ENCODE results near the gene PACSIN3. TPM values are rescaled to one million over a fixed set of nuclear protein-coding genes. Genes with fewer than 3 reads are reported as not detected.
"Not testable (repeated sequence)": the region's sequence is repeated elsewhere in the genome, so short reads cannot be mapped to it uniquely, and the experiment has no call there.

PACSIN3 gene
- 12.9 and 17.9 TPM in 2 replicates for total RNA-seq

DNA sequence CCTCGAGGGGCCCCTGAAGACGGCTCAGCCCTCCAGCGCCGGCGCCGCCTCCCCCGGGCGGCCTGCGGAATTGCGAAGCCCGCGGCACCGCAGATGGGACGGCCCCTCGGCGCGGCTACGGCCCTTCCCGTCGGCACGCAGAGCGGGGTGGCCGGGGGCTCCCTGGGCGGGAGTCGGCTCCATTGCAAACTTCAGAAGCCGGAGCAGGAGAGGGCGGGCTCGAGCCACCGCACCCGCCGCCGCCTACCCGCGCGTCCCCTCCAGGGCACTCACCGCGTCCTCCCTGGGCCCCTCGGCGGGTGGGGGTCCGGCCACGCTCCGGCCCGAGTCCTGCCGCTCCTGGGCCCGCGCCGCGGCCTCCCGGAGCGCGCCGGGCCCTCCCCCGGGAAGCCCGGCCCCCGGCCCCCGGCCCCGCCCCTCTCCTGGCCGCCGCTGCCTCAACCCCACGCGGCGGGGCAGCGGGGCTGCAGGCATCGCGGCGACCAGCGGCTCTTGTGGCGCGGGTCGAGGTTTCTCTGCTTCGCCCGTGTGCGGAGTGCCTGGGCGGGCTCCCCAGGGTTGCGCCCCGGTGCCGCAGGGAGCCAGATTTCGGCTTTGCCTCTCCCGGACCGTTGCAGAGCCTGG lies at the start of gene PACSIN3:
Gene PACSIN3, minus strand, starts transcription at position 359 of the 624 bp plus-strand sequence. CDS start 3,707 bp downstream, outside the sequence.
- DNase-seq (ENCODE audit: low read depth in 2 of 2), result peak; percentile 29 to 70

DNA sequence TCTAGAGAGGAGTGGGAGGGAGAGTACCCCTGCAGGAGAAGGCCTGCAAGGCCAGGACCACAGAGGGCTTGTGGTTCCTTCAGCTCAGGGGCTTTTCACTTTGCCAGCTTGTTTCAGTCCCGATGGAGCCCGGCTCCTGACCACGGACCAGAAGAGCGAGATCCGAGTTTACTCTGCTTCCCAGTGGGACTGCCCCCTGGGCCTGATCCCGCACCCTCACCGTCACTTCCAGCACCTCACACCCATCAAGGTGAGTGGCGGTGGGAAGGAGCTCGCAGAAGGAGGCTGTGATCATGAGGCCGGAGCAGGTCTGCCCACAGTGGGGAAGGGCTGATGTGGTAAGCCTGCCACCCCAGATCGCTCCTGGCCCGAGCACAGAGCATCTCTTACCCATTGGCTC lies 48.9 kb upstream of the PACSIN3 start:
- no peak for DNase-seq (ENCODE audit: low read depth in 2 of 2)

- peak; percentile 25 to 88 for DNase-seq (ENCODE audit: low read depth in 2 of 2)
Measured at GRCh38 chr11:47234669-47235100, 48.5 kb upstream of the PACSIN3 start.

DNA sequence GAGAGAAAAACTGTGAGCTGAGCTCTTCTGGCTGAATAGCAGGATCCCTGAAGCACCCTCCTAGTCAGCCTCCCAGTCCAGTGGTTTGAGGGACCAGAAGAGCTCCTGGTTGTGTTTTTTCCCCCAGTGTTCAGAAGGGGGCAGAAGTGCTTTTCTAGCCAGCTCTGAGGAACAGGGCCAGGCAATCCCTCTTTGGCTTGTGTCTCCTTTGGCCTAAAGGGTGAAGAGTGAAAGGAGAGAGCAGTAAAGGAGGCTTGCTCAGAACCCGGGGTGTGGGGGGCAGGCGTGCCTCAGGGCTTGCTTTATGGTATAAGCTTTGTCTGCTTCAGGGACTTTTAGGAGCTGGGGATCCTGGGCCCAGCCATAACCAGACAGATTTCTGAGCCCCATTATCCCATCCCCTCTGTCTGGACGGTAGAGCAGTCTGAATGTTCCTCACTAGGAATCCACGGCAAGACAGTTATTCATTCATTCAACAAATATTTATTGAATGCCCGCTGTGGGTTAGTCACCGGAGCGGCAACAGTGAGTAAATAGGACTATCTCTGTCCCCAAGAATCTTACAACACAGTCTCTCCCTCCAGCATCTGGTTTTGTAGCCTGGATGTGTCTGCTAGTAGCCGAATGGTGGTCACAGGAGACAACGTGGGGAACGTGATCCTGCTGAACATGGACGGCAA lies 47.9 kb upstream of the PACSIN3 start:
- peak; percentile 50 to 70 for DNase-seq (ENCODE audit: low read depth in 2 of 2)

DNA sequence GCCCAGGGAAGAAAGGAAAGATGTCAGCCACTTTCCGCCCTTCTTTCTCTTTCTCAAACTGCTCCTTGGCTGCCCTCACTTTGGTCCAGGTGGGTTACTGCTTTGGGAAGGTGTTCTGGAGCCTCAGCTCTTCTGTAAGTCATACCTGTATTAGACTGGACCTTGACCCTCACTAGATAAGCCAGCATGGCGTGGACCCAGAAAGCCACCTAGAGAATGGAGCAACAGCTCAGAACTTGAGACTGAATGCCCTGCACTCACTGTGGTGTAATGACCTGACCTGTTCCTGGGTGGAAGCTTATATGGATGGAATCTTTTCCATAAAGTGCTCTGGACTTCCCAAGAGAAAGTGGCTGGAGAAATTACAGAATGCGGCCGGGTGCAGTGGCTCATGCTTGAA lies 46.8 kb upstream of the PACSIN3 start:
- no peak for DNase-seq (ENCODE audit: low read depth in 2 of 2)

DNA sequence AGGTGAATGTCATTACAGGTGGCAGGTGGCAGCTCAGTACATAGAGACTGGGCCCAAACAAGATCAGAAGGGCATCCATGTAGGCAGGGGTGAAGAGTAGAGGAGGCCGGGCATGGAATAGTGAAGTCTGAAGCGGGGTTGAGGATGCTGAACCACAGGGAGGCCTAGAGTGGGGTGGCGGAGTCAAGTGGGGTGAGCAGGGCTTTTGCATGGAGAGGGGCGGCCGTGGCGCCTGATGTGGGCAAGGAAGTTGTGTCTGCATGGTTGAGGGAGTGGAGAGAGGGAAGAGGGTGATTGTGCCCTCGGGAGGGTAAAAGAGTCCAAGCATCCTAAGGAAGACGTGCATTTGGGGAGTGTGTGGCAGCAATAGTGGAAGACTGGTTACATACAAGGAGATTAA lies 42.9 kb upstream of the PACSIN3 start:
- no peak for DNase-seq (ENCODE audit: low read depth in 2 of 2)

- DNase-seq (ENCODE audit: low read depth in 2 of 2), result no peak
Measured at GRCh38 chr11:47225552-47226400, 39.5 kb upstream of the PACSIN3 start.

DNA sequence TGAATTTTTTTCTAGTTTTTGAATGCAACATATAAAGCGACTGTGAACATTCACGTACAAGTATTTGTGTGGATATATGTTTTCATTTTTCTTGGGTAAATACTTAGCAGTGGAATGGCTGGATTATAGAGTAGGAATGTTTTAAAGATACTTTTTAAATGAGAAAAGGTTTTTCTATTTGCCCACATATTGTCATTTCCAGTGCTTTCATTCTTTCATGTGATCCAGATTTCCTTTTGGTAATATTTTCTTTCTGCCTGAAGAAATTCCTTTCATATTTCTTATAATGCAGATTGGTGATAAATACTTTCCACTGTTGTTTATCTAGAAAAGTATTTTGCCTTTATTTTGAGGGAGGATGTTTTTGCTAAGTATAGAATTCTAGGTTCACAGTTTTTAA lies 36.5 kb upstream of the PACSIN3 start:
- no peak for DNase-seq (ENCODE audit: low read depth in 2 of 2)

DNA sequence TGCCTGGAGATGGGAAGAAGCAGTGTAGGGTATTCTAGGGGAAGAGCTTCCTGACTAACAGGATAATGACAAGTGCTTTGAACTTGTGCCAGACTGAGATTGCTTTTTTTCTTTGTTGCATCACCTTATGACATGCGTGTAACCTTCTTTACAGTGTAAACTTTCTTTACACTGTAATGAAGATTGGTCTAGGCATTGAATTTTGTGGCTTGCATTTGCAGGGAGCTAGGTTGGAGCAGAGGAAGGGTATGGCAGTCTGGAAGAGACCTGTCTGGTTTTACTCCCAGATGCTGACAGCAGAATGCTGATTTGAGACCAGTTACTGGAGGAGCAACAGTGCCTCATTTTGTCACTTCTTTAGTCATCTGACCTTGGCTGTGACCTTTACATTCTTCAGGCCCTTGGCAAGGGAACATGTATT lies 34.2 kb upstream of the PACSIN3 start:
- DNase-seq (ENCODE audit: low read depth in 2 of 2), result peak; percentile 74 to 90

DNA sequence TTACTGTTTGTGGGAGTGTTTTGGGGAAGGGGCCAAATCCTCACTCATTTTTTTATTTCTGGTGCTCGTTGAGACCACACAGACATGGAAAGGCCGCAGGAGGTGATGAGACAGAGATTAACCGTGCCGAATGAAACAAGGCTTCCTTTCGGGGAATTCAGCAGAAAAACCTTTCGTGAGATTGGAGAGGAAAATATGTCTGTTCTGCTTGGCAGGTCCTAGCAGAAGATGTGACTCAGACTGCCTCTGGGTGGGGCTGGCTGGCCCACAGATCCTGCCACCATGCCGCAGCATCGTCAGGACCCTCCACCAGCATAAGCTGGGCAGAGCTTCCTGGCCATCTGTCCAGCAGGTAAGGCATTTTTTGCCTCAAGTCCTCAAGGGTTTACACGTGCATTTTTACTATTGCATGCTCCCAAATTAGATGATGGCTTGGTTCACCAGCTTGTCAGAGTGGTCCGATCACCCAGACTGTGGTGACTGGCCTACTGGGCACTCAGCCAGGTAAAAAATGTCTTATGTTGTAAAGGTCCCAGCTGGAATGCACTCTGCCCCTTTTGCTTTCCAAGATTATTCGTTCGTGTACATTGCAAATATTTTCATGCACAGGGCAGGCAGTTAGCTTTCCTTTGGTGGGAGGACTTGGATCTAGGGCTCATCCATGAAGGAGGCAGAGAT lies 30.0 kb upstream of the PACSIN3 start:
- DNase-seq (ENCODE audit: low read depth in 2 of 2), result peak; percentile 80 to 87

DNA sequence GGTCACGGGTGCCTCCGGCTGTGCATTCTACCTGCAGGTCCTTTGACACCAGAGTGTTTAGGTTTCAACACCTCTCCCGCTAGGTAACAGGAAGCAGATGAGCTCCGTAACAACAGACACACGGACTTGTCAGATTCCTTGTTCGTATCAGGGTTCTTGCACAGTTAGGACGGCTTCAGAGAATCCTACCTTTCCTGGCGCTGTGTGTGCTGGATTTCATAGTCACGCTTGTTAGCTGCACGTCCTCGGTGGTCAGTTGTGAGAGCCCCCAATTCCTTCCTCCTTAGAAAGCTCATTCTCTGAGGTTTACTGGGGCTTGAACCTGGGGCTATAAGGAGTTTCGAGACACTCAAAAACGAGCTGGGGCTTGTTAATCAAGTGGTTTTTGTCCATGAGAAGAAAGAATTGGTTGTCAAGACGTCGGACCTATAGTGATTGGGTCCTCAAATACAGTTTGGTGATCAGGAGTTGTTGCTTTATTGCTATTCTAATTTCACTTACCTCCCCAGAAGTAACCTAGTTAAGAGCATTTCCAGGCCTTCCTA lies 29.2 kb upstream of the PACSIN3 start:
- peak; percentile 29 to 38 for DNase-seq (ENCODE audit: low read depth in 2 of 2)

DNA sequence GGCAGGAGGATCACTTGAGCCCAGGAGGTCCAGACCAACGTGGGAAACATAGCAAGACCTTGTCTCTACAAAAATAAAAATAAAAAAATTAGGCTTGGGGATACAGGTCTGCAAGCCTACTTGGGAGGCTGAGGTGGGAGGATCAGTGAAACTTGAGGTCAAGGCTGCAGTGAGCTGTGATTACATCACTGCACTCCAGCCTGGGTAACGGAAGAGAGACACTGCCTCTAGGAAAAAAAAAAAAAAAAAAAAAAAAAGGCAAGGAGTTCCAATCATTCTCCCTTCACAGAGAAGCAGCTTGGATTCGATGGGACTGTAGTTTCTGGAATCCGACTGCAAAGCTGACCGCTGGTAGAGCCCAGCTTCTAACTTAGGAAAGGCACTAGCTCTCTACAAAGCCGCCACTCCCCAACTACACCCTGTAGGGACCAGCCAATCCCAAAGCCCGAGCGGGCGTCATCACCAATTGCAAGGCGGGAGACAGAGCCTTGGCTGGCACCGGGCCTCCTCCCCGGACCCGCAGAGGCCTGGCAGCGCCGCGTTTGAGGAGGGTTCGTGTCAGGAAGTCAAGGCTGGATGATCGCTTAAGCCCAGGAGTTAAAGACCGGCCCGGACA lies 27.8 kb upstream of the PACSIN3 start:
- peak; percentile 76 to 77 for DNase-seq (ENCODE audit: low read depth in 2 of 2)

DNA sequence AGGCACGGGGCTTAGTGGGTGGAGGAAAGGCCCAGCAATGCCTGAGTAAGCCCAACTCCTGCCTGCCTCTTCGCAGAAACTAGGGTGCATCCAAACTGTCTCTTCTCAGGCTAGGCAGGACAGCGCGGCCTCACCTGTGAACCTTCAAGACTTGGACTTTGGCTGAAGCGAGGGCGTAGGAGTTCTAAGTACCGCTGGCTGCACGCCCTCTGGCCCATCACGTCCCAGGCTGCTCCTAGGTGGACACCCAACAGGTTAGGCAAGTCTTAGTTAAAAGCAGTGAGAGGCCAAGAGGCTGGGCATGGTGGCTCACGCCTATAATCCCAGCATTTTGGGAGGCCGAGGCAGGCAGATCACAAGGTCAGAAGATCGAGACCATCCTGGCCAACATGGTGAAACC lies 26.7 kb upstream of the PACSIN3 start:
- no peak for DNase-seq (ENCODE audit: low read depth in 2 of 2)

DNA sequence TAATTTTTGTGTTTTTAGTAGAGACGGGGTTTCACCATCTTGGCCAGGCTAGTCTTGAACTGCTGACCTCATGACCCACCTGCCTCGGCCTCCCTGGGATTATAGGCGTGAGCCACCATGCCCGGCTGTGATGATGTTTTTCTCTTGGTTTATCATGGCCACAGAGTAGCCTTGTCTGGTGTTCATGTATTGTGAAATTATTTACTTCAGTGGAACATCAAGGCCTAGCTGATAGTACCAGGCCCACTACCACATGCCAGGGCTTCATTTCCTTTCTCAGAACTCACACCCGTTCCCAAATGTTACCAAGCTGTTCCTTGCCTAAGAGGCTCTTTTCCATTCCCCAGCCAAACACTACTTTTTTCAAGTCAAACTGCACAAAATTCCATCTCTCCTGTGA lies 22.4 kb upstream of the PACSIN3 start:
- no peak for DNase-seq (ENCODE audit: low read depth in 2 of 2)

- not testable (repeated sequence) for DNase-seq (ENCODE audit: low read depth in 2 of 2)
Measured at GRCh38 chr11:47208008-47208552, 21.8 kb upstream of the PACSIN3 start.

DNA sequence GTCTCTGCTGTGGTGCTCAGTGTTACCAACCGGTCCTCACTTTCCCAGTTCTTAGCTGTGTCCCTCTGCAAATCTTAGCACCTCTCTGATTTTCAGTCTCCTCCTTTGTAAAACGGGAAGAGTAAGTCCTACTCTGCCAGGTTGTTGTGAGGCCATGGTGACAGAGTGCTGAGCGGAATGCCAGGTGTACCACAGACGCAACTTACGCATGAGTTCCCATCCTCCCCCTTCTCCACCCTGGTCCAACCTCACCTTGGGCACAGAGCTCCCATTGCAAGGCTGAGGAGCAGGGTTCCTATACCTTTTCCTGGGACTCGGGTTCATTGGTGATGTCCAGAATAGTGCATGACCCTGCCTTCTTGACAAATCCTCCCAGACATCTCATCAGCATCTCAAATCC lies 21.2 kb upstream of the PACSIN3 start:
- no peak for DNase-seq (ENCODE audit: low read depth in 2 of 2)

GRCh38 chr11:47206577-47206976 lies 20.3 kb upstream of the PACSIN3 start:
- not testable (repeated sequence) for DNase-seq (ENCODE audit: low read depth in 2 of 2)

DNA sequence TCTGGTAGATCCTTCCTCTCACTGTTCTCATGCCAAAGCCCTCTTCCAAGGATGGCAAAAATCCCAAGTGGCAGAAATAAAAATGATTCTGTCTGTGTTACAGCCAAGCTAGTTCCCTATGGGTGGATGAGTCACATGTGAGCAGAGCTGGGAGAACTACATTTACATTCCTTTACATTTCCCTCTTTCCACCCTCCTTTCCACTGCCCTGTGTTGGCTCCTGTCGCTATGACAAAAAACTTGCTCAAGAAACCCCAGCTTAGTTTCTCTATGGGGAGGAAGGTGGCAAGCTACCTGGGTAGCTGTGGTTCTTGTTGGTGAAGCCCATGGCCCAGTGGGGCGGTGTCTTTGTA lies 18.4 kb upstream of the PACSIN3 start:
- DNase-seq (ENCODE audit: low read depth in 2 of 2), result no peak

DNA sequence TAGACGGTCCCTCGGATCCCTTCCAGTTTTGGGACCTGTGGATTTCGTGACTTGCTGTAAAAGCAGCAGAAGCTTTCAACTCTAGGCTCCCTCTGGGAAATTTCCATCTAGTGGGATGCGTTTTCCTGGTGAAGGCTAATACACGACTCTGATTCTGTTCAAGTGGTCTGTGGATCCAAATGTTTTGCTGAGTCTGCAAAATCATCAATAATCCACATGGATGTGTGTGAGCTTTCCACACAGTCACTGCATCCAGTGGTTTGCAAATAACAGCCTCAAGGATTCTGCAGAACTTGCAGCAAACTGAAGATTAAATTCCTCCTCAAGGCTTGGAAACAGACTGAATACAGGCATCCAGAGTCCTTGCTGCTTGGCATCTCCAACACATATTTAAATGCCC lies 16.3 kb upstream of the PACSIN3 start:
- no peak for DNase-seq (ENCODE audit: low read depth in 2 of 2)

DNA sequence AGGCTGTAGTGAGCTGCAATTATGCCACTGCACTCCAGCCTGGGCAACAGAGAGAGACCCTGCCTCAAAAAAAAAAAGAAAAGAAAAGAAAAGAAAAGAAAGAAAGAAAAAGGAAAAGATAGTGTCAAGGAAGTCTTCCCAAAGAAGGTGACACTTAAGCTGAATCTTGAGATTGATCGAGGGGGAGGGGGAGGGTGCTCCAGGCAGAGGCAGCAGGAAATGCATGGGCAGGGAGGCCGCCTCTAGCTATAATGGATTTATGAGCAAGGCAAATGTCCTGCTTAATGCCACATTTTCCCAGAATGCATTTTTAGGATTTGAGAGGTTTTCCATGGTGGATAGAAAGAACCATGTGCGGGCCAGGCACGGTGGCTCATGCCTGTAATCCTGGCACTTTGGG lies 14.8 kb upstream of the PACSIN3 start:
- no peak for DNase-seq (ENCODE audit: low read depth in 2 of 2)

DNA sequence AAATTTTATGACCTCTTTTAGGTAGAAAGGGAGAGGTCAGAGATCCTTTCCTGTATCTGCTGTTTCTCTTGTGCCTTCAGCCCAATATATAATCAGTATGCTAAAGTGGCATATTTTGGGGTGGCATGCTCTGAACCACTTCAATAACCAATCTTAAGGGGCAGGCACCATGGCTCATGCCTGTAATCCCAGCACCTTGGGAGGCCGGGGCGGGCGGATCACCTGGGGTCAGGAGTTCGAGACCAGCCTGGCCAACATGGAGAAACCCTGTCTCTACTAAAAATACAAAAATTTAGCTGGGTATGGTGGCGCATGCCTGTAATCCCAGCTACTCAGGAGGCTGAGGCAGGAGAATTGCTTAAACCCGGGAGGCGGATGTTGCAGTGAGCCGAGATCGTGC lies 11.9 kb upstream of the PACSIN3 start:
- DNase-seq (ENCODE audit: low read depth in 2 of 2), result not testable (repeated sequence)
